ENCODE measurements around the gene KRTAP5-6.

Gene KRTAP5-6

GRCh38 chr11:1667121-1667850 is 29.7 kb upstream of the KRTAP5-6 start (continued):
- TF ChIP-seq ZBTB49 (tag by site-specific recombination; IDR thresholded peaks at IDR 0.05; ENCODE audit: low read depth) (no peak), ZNF221 (tag by site-specific recombination; IDR thresholded peaks at IDR 0.05; ENCODE audit: borderline replicate concordance) (no peak), CTCF (tag by site-specific recombination; IDR thresholded peaks at IDR 0.05) (no peak), PRDM6 (tag by site-specific recombination; IDR thresholded peaks at IDR 0.05) (no peak)

- ChIA-PET POLR2A (no interaction called here), CTCF (interaction anchor here (1.1 kb wide), 1 partner anchor 15 kb away, joined by 5 read pairs; no protein-coding TSS in a partner anchor)
- no peaks in the 10 kb centered on the region for H3K36me3 ChIP-seq (ENCODE audit: control insufficient read depth in 2 of 2, insufficient read depth in 1 of 2, low read length in 2 of 2)
- no peak for TF ChIP-seq ZNF433 (tag by site-specific recombination; IDR thresholded peaks at IDR 0.05; ENCODE audit: low read depth)
- TF ChIP-seq ZNF623 (tag by site-specific recombination; IDR thresholded peaks at IDR 0.05) = no peak
- TF ChIP-seq HOXC10 (CRISPR knock-in tag; IDR thresholded peaks at IDR 0.05) = no peak
- TF ChIP-seq ZSCAN18 (tag by site-specific recombination; IDR thresholded peaks at IDR 0.05) = no peak
- no peak for TF ChIP-seq ATF2 (tag by site-specific recombination; IDR thresholded peaks at IDR 0.05; ENCODE audit: low read depth)
- no peak for TF ChIP-seq ZNF610 (tag by site-specific recombination; IDR thresholded peaks at IDR 0.05; ENCODE audit: borderline replicate concordance)
- no peak for TF ChIP-seq ZNF280D (tag by site-specific recombination; IDR thresholded peaks at IDR 0.05)
- TF ChIP-seq ZNF560 (tag by site-specific recombination; IDR thresholded peaks at IDR 0.05; ENCODE audit: borderline replicate concordance) = no peak
- H3K9me3 ChIP-seq (ENCODE audit: control insufficient read depth, insufficient read depth, low read depth, low read length) = no peaks in the 10 kb centered on the region
- no peak overlapping the region for H3K27ac ChIP-seq (ENCODE audit: extremely low read depth, low read depth, low read length)
- H3K4me3 ChIP-seq (ENCODE audit: low read depth, low read length) = no peak overlapping the region
- H3K4me1 ChIP-seq (ENCODE audit: control insufficient read depth, insufficient read depth, low read length) = no peaks in the 10 kb centered on the region
Observed at GRCh38 chr11:1667906-1668305, 29.1 kb upstream of the KRTAP5-6 start.
